ENCODE measurements around the gene CELA2B.
"Not testable (repeated sequence)": the region's sequence is repeated elsewhere in the genome, so short reads cannot be mapped to it uniquely, and the experiment has no call there.

CELA2B gene

DNA sequence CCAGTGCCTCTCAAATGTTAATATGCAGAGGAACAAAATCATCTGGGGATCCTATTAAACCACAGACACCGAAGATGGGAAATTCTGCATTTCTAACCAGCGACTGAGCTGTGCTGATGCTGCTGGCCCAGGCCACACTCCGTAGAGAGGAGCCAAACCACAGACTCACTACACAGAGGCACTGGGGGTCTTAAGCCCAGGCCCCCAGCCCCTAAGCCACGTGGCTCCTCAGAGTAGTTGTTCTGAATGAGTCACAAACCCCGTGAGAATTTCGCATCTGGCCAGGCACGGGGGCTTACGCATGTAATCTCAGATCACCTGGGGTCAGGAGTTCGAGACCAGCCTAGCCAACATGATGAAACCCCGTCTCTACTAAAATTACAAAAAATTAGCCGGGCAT lies 22.2 kb upstream of the CELA2B start:
- Mint-ChIP-seq H3K36me3 (ENCODE audit: low read depth) (no peaks in the 10 kb centered on the region), H3K27me3 (ENCODE audit: low read depth) (peaks cover 9% of the 10 kb centered on the region), H3K4me1 (ENCODE audit: low read depth) (no peaks in the 10 kb centered on the region)

GRCh38 chr1:15454256-15454655 lies 21.6 kb upstream of the CELA2B start:
- H3K27ac Mint-ChIP-seq, result no peak overlapping the region
- H3K9me3 Mint-ChIP-seq, result no peaks in the 10 kb centered on the region
- no peaks in the 10 kb centered on the region for H3K36me3 Mint-ChIP-seq (ENCODE audit: low read depth)
- H3K4me3 Mint-ChIP-seq, result no peak overlapping the region
- peaks cover 6% of the 10 kb centered on the region for H3K27me3 Mint-ChIP-seq (ENCODE audit: low read depth)
- H3K4me1 Mint-ChIP-seq (ENCODE audit: low read depth), result no peaks in the 10 kb centered on the region

More for the DNA sequence above, 22.2 kb upstream of the CELA2B start:
- H3K9me3 Mint-ChIP-seq, result no peaks in the 10 kb centered on the region
- H3K27ac Mint-ChIP-seq, result no peak overlapping the region
- no peak overlapping the region for H3K4me3 Mint-ChIP-seq

- Mint-ChIP-seq H3K27ac (no peak overlapping the region), H3K9me3 (no peaks in the 10 kb centered on the region), H3K4me3 (no peak overlapping the region), H3K36me3 (ENCODE audit: low read depth) (no peaks in the 10 kb centered on the region), H3K27me3 (ENCODE audit: low read depth) (peaks cover 3% of the 10 kb centered on the region), H3K4me1 (ENCODE audit: low read depth) (no peaks in the 10 kb centered on the region)
These were observed 20.4 kb upstream of the CELA2B start for GRCh38 chr1:15455522-15455921.

GRCh38 chr1:15456313-15456954 lies 19.5 kb upstream of the CELA2B start, which contains the start of gene CELA2A:
Gene CELA2A, plus strand, starts transcription at chr1:15456732. Its CDS starts 22 bp downstream, at chr1:15456754.
- H3K27me3 Mint-ChIP-seq (ENCODE audit: low read depth), result peaks cover 3% of the 10 kb centered on the region
- no peak within 1 kb of the TSS for H3K4me3 Mint-ChIP-seq
- no peak within 1 kb of the TSS for H3K27ac Mint-ChIP-seq
- H3K4me1 Mint-ChIP-seq (ENCODE audit: low read depth), result no peaks in the 10 kb centered on the region
- H3K36me3 Mint-ChIP-seq (ENCODE audit: low read depth), result no peaks in the 10 kb centered on the region
- no peaks in the 10 kb centered on the region for H3K9me3 Mint-ChIP-seq

- peaks cover 3% of the 10 kb centered on the region for H3K27me3 Mint-ChIP-seq (ENCODE audit: low read depth)
- H3K4me1 Mint-ChIP-seq (ENCODE audit: low read depth), result no peaks in the 10 kb centered on the region
- no peaks in the 10 kb centered on the region for H3K9me3 Mint-ChIP-seq
- no peak overlapping the region for H3K4me3 Mint-ChIP-seq
- no peak overlapping the region for H3K27ac Mint-ChIP-seq
- H3K36me3 Mint-ChIP-seq (ENCODE audit: low read depth), result no peaks in the 10 kb centered on the region
These were observed 18.3 kb upstream of the CELA2B start for GRCh38 chr1:15457585-15457984.

GRCh38 chr1:15458388-15458787 lies 17.5 kb upstream of the CELA2B start:
- not testable (repeated sequence) for H3K4me3 Mint-ChIP-seq; H3K36me3 Mint-ChIP-seq (ENCODE audit: low read depth); H3K9me3 Mint-ChIP-seq; H3K27me3 Mint-ChIP-seq (ENCODE audit: low read depth); H3K27ac Mint-ChIP-seq; H3K4me1 Mint-ChIP-seq (ENCODE audit: low read depth)

GRCh38 chr1:15459771-15460707 lies 15.9 kb upstream of the CELA2B start:
- peaks cover 6% of the 10 kb centered on the region for H3K27me3 Mint-ChIP-seq (ENCODE audit: low read depth)
- H3K4me3 Mint-ChIP-seq, result no peak overlapping the region

GRCh38 chr1:15460708-15461095 lies 15.2 kb upstream of the CELA2B start:
- Mint-ChIP-seq H3K4me1 (ENCODE audit: low read depth) (no peaks in the 10 kb centered on the region), H3K27me3 (ENCODE audit: low read depth) (peaks cover 6% of the 10 kb centered on the region), H3K9me3 (no peaks in the 10 kb centered on the region), H3K36me3 (ENCODE audit: low read depth) (no peaks in the 10 kb centered on the region), H3K27ac (no peak overlapping the region), H3K4me3 (no peak overlapping the region)

More at GRCh38 chr1:15459771-15460707, 15.9 kb upstream of the CELA2B start:
- Mint-ChIP-seq H3K4me1 (ENCODE audit: low read depth) (no peaks in the 10 kb centered on the region), H3K27ac (no peak overlapping the region), H3K9me3 (no peaks in the 10 kb centered on the region), H3K36me3 (ENCODE audit: low read depth) (no peaks in the 10 kb centered on the region)

GRCh38 chr1:15463064-15463800 lies 12.7 kb upstream of the CELA2B start:
- H3K27me3 Mint-ChIP-seq (ENCODE audit: low read depth); H3K36me3 Mint-ChIP-seq (ENCODE audit: low read depth); H3K9me3 Mint-ChIP-seq; H3K4me3 Mint-ChIP-seq; H3K4me1 Mint-ChIP-seq (ENCODE audit: low read depth); H3K27ac Mint-ChIP-seq: not testable (repeated sequence)

- H3K9me3 Mint-ChIP-seq; H3K36me3 Mint-ChIP-seq (ENCODE audit: low read depth); H3K27ac Mint-ChIP-seq; H3K4me1 Mint-ChIP-seq (ENCODE audit: low read depth); H3K27me3 Mint-ChIP-seq (ENCODE audit: low read depth); H3K4me3 Mint-ChIP-seq: not testable (repeated sequence)
These were observed 12.0 kb upstream of the CELA2B start for GRCh38 chr1:15463926-15464322.

- H3K36me3 Mint-ChIP-seq (ENCODE audit: low read depth), result no peaks in the 10 kb centered on the region
- no peak overlapping the region for H3K4me3 Mint-ChIP-seq
- H3K9me3 Mint-ChIP-seq, result no peaks in the 10 kb centered on the region
- no peak overlapping the region for H3K27ac Mint-ChIP-seq
- H3K4me1 Mint-ChIP-seq (ENCODE audit: low read depth), result no peaks in the 10 kb centered on the region
- H3K27me3 Mint-ChIP-seq (ENCODE audit: low read depth), result peaks cover 3% of the 10 kb centered on the region
These were observed 10.2 kb upstream of the CELA2B start for GRCh38 chr1:15465674-15466073.

- not testable (repeated sequence) for H3K9me3 Mint-ChIP-seq; H3K4me3 Mint-ChIP-seq; H3K27ac Mint-ChIP-seq; H3K36me3 Mint-ChIP-seq (ENCODE audit: low read depth); H3K27me3 Mint-ChIP-seq (ENCODE audit: low read depth); H3K4me1 Mint-ChIP-seq (ENCODE audit: low read depth)
These were observed 8.8 kb upstream of the CELA2B start for GRCh38 chr1:15466955-15467625.

- no peak overlapping the region for H3K4me3 Mint-ChIP-seq
- no peak overlapping the region for H3K27ac Mint-ChIP-seq
- no peaks in the 10 kb centered on the region for H3K36me3 Mint-ChIP-seq (ENCODE audit: low read depth)
- peaks cover 3% of the 10 kb centered on the region for H3K27me3 Mint-ChIP-seq (ENCODE audit: low read depth)
- H3K4me1 Mint-ChIP-seq (ENCODE audit: low read depth), result no peaks in the 10 kb centered on the region
- H3K9me3 Mint-ChIP-seq, result no peaks in the 10 kb centered on the region
These were observed 7.8 kb upstream of the CELA2B start for GRCh38 chr1:15468145-15468544.

DNA sequence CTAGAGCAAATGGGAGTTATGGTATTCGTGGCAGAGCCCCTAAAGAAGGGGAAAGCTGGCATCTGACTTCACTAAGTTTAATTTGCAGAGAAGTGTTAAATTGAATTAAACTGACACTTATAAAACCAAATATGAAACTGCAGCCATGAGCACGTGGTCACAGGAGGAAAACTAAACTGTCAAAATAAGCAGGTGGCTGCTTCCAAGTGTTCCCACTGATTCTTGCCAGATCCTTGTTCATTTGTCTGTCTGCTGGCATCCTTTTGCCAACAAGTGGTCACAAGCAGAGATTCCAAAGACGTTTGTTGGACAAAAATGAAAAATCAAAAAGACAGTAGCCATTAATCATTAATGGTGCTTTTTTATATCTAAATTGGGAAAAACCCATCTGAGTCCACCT lies 6.5 kb upstream of the CELA2B start:
- Mint-ChIP-seq H3K36me3 (ENCODE audit: low read depth) (no peaks in the 10 kb centered on the region), H3K27ac (no peak overlapping the region), H3K9me3 (no peaks in the 10 kb centered on the region), H3K4me3 (no peak overlapping the region), H3K4me1 (ENCODE audit: low read depth) (no peaks in the 10 kb centered on the region), H3K27me3 (ENCODE audit: low read depth) (peaks cover 2% of the 10 kb centered on the region)
